Endothelial cell of umbilical vein (primary cell): ENCODE measurements around the gene TNFAIP1. TPM values are rescaled to one million over a fixed set of nuclear protein-coding genes. Genes with fewer than 3 reads are reported as not detected.

ENCODE experiments used
- BruUV-seq: library from RNA; stranded (reverse); fragments of 400-500 nt; replicated peaks from 2 replicates; lab custom pipeline; 2021; lab: Mats Ljungman, UMichigan
- CTCF ChIA-PET: fragments of 300-600, 350-600 bp; sonication (Branson Sonifier 250); formaldehyde crosslinking; loops from one replicate; lab custom pipeline; 2021; ENCODE audit warnings: antibody characterized with exemption, inconsistent platforms; lab: Charles Lee
- POLR2A ChIA-PET: fragments of 300-600, 350-600 bp; sonication (Branson Sonifier 250); formaldehyde crosslinking; loops from one replicate; lab custom pipeline; 2021; ENCODE audit warnings: antibody characterized with exemption, inconsistent platforms; lab: Charles Lee
- DNase-seq: peaks from one replicate; pipeline ENCODE4 v3.0.0-alpha.2; 2011; ENCODE audit warnings: low read depth, low spot score
- FAIRE-seq: peaks from 2 replicates; lab custom pipeline; 2011; peaks lifted over from hg19 to GRCh38; lab: Jason Lieb, UNC
- H2AFZ ChIP-seq: 2 replicates; pipeline ENCODE4 v1.6.0; 2012; ENCODE audit warnings: low read depth, low read length, control low read depth, inconsistent platforms
- H3K27ac ChIP-seq: 2 replicates; pipeline ENCODE4 v1.5.1; 2011; ENCODE audit warnings: low read depth, mild to moderate bottlenecking, control low read depth, low read length, moderate library complexity; ENCODE audit not compliant: insufficient read depth
- H3K27me3 ChIP-seq, 2 experiments: 2 replicates each; pipeline versions ENCODE4 v1.6.0 to v1.6.1; 2011; ENCODE audit warnings: low read length in 2 of 2, mixed read lengths in 1 of 2; ENCODE audit not compliant: control insufficient read depth in 2 of 2, insufficient read depth in 2 of 2
- H3K36me3 ChIP-seq, 2 experiments: 2 replicates in 1 of 2; 3 replicates in 1 of 2; pipeline ENCODE4 v1.5.1; 2011; ENCODE audit warnings: low read length in 2 of 2, mild to moderate bottlenecking in 1 of 2, moderate library complexity in 1 of 2; ENCODE audit not compliant: control insufficient read depth in 2 of 2, insufficient read depth in 2 of 2; ENCODE audit errors: extremely low read depth in 1 of 2
- H3K4me1 ChIP-seq: 3 replicates; pipeline ENCODE4 v1.5.1; 2011; ENCODE audit warnings: mild to moderate bottlenecking, low read length; ENCODE audit not compliant: control insufficient read depth, insufficient read depth; ENCODE audit errors: extremely low read depth
- H3K4me2 ChIP-seq: 2 replicates; pipeline ENCODE4 v1.6.1; 2011; ENCODE audit warnings: low read length, control low read depth, mixed read lengths; ENCODE audit not compliant: insufficient read depth
- H3K4me3 ChIP-seq, 3 experiments: fragments of 200-600 bp in 1 of 3; sonication (generic), shearing (Covaris generic) in 1 of 3; replicated peaks in 1 of 3; 2 replicates each; pipeline ENCODE4 v1.5.1; 2011 to 2016; ENCODE audit warnings: control low read depth in 3 of 3, low read length in 3 of 3, mild to moderate bottlenecking in 2 of 3, inconsistent platforms in 1 of 3, low read depth in 1 of 3, moderate library complexity in 1 of 3; ENCODE audit not compliant: insufficient read depth in 1 of 3
- H3K79me2 ChIP-seq: 2 replicates; pipeline ENCODE4 v1.6.0; 2012; ENCODE audit warnings: low read length, inconsistent platforms; ENCODE audit not compliant: control insufficient read depth, insufficient read depth
- H3K9ac ChIP-seq: replicated peaks from 2 replicates; pipeline ENCODE3; 2011; ENCODE audit warnings: low read length, control low read depth; ENCODE audit not compliant: insufficient read depth; ENCODE audit errors: extremely low read depth
- H3K9me1 ChIP-seq: replicated peaks from 3 replicates; pipeline ENCODE4 v1.6.0; 2011; ENCODE audit warnings: mild to moderate bottlenecking, low read length; ENCODE audit not compliant: control insufficient read depth, insufficient read depth; ENCODE audit errors: extremely low read depth
- H3K9me3 ChIP-seq: replicated peaks from 2 replicates; pipeline ENCODE4 v1.5.1; 2012; ENCODE audit warnings: low read length, inconsistent platforms; ENCODE audit not compliant: control insufficient read depth, insufficient read depth
- H4K20me1 ChIP-seq: replicated peaks from 2 replicates; pipeline ENCODE3; 2011; ENCODE audit warnings: mild to moderate bottlenecking, low read length; ENCODE audit not compliant: control insufficient read depth, insufficient read depth; ENCODE audit errors: extremely low read depth
- CTCF ChIP-seq, 2 donors: IDR thresholded peaks; 1 replicate in 1 of 2; 2 replicates in 1 of 2; pipeline ENCODE4 v1.5.1; 2011; ENCODE audit warnings: low read length in 2 of 2, mild to moderate bottlenecking in 2 of 2, moderate library complexity in 2 of 2, control low read depth in 1 of 2, inconsistent platforms in 1 of 2, low read depth in 1 of 2; ENCODE audit not compliant: insufficient read depth in 1 of 2; ENCODE audit errors: extremely low read depth in 1 of 2
- EZH2 ChIP-seq: IDR thresholded peaks from 2 replicates; pipeline ENCODE4 v1.6.1; 2012; ENCODE audit warnings: borderline replicate concordance, low read depth, mild to moderate bottlenecking, moderate library complexity, low read length, inconsistent platforms; ENCODE audit not compliant: severe bottlenecking
- FOS ChIP-seq: IDR thresholded peaks from 2 replicates; pipeline ENCODE4 v1.6.1; 2011; ENCODE audit warnings: mild to moderate bottlenecking, low read length, moderate library complexity, borderline replicate concordance; ENCODE audit not compliant: insufficient read depth
- GATA2 ChIP-seq: IDR thresholded peaks from 2 replicates; pipeline ENCODE4 v1.7.0; 2011; ENCODE audit warnings: low read depth, mild to moderate bottlenecking, moderate library complexity, mixed read lengths, low read length; ENCODE audit not compliant: insufficient read length, insufficient read depth
- JUN ChIP-seq: IDR thresholded peaks from 2 replicates; pipeline ENCODE4 v1.6.1; 2011; ENCODE audit warnings: borderline replicate concordance, low read depth; ENCODE audit not compliant: insufficient read length, insufficient read depth
- MAX ChIP-seq: IDR thresholded peaks from 2 replicates; pipeline ENCODE4 v1.6.1; 2011; ENCODE audit not compliant: insufficient read depth, insufficient read length
- MYC ChIP-seq: IDR thresholded peaks from one replicate; pipeline ENCODE4 v1.6.1; 2011; ENCODE audit warnings: mild to moderate bottlenecking, low read depth, low read length
- POLR2A ChIP-seq: IDR thresholded peaks from 2 replicates; pipeline ENCODE4 v1.6.1; 2012; ENCODE audit warnings: low read depth, mild to moderate bottlenecking, control low read depth, low read length
- POLR2AphosphoS5 ChIP-seq: IDR thresholded peaks from 2 replicates; pipeline ENCODE4 v1.6.1; 2012; ENCODE audit warnings: low read depth, mild to moderate bottlenecking, control low read depth, low read length, moderate library complexity; ENCODE audit not compliant: insufficient read depth
- dilution Hi-C: fragments of 300-500 bp; cut with MboI; formaldehyde crosslinking; loops from one replicate; pipeline ENCODE4 v1.15.0; 2019; ENCODE audit warnings: low sequenced_read_pairs; ENCODE audit not compliant: extremely low pct_ligation_motif_present
- intact Hi-C: fragments of 100-400 bp; cut with micrococcal nuclease; formaldehyde crosslinking; loops from one replicate; pipeline ENCODE4 v1.10.0; 2022
- polyA plus RNA-seq, 4 experiments: library from polyadenylated mRNA; depleted of rRNA in 3 of 4; stranded (reverse) in 3 of 4; unstranded in 1 of 4; fragments of >200 nt; gene quantifications; 2 replicates each; pipeline versions ENCODE4 v1.2.1 to v1.2.3, GENCODE V29; 2011 to 2012; ENCODE audit warnings: missing spikeins in 1 of 4
- total RNA-seq: library from RNA; stranded (reverse); gene quantifications from 2 replicates; pipeline ENCODE4 v1.2.3, GENCODE V29; 2021

The TNFAIP1 gene
- total and polyA plus RNA-seq, 2 donors (not counting 3 experiments of a cell fraction or from before 2014, with no cell fraction given) = 85.7 to 89.6 TPM

GRCh38 chr17:28350271-28350670, 14.7 kb downstream of the TNFAIP1 start:
- Histone ChIP-seq H3K27me3 (no peaks in the 10 kb centered on the region), H3K4me2 (no peak overlapping the region), H3K9me3 (no peaks in the 10 kb centered on the region), H3K4me3 (no peak overlapping the region), H3K36me3 (peaks cover 19 to 34% of the 10 kb centered on the region in 2 experiments), H3K9me1 (no peaks in the 10 kb centered on the region), H3K27ac (no peak overlapping the region), H3K79me2 (no peaks in the 10 kb centered on the region), H3K9ac (no peak overlapping the region), H3K4me1 (peaks cover 29% of the 10 kb centered on the region), H4K20me1 (no peaks in the 10 kb centered on the region), H2AFZ (no peak overlapping the region)
- BruUV-seq = no TSS peak
- DNase-seq (no peak), FAIRE-seq (no peak)
- dilution Hi-C loops = no loop called here
- POLR2A ChIA-PET = no interaction called here
- CTCF ChIA-PET = interaction anchor here (1.1 kb wide), 1 partner anchor 66 kb away, joined by 3 read pairs; no protein-coding TSS in a partner anchor
- TF ChIP-seq EZH2 = no peak
- intact Hi-C loops = loop anchor here (10.0 kb wide), 1 partner anchor 1095 kb away; no protein-coding TSS in a partner anchor

GRCh38 chr17:28357061-28357900, 21.7 kb downstream of the TNFAIP1 start, which contains the start of gene POLDIP2:
POLDIP2 (minus strand) TSS chr17:28357527; CDS start chr17:28357448, 79 bp downstream.
- Histone ChIP-seq H3K9ac (peak within 1 kb of the TSS; percentile 98), H3K27me3 (no peaks in the 10 kb centered on the region), H2AFZ (peak within 1 kb of the TSS; percentile 96), H3K9me3 (no peaks in the 10 kb centered on the region), H3K4me3 (peak within 1 kb of the TSS; percentile 89 to 98 (median 91)), H3K79me2 (peaks cover 30% of the 10 kb centered on the region), H3K36me3 (peaks cover 24 to 34% of the 10 kb centered on the region in 2 experiments), H3K27ac (peak within 1 kb of the TSS; percentile 92), H3K9me1 (peaks cover 2% of the 10 kb centered on the region), H3K4me1 (peaks cover 17% of the 10 kb centered on the region), H3K4me2 (peak within 1 kb of the TSS; percentile 97), H4K20me1 (no peaks in the 10 kb centered on the region)
- POLR2A ChIA-PET = interaction anchor here (0.6 to 2.5 kb wide), 5 partner anchors 9 to 38 kb away, joined by 3 to 26 read pairs (median 4); partner anchors contain the start of genes IFT20 and TNFAIP1
- FAIRE-seq (peak; percentile 96), DNase-seq (peak; percentile 95)
- TSS peak; percentile 35 for BruUV-seq
- dilution Hi-C loops = no loop called here
- CTCF ChIA-PET = interaction anchor here (1.0 to 3.2 kb wide), 8 partner anchors 10 to 106 kb away, joined by 3 to 23 read pairs (median 5); partner anchors contain the start of genes IFT20 and TNFAIP1
- intact Hi-C loops = loop anchor here (1.0 to 10.0 kb wide), 5 partner anchors 13 to 1102 kb away; partner anchors contain the start of genes IFT20, TMEM97, TNFAIP1 and VTN
- TF ChIP-seq MYC (no peak), CTCF (IDR thresholded peaks at IDR 0.05; ENCODE audit: extremely low read depth in 1 of 2, insufficient read depth in 1 of 2, low read depth in 1 of 2, low read length in 2 of 2) (no peak), FOS (no peak), POLR2AphosphoS5 (peak; percentile 99), POLR2A (peak; percentile 96), MAX (peak; percentile 53), EZH2 (no peak), JUN (no peak), GATA2 (no peak)
